ENCODE results near the gene MYH15.

Gene MYH15

DNA sequence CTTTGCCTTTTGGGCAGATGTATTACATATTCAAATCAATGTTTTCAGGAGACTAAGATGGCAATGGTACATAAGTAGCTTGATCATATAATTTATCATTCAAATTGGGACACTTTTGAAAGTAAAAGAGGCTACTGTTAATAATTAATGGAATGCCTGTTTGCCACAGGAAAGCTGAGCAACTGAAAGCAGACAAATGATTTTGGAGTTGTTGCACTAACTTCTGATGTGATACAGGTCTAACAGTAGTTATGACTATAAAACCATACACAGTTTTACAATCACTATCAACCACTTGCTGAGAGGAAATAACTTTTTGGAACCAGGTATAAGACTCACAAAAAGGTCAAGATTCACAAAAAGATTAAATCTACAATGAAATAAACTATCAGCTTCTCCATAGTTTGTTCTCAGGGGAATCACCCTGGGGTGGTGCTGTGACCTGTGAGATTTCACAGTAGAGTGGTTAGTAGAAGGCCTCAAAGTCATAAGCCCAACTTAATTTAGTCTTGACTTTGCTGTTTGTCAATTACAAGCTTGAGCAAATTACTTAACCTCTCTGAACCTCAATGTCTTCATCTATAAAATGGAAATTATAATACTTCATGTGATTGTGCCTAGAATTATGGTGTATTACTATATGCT is 171.4 kb downstream of the MYH15 start:
- no peak for DNase-seq (ENCODE audit: low read depth in 2 of 2)

GRCh38 chr3:108334701-108335100 is 175.7 kb downstream of the MYH15 start:
- no peak for DNase-seq (ENCODE audit: low read depth in 2 of 2)

- DNase-seq (ENCODE audit: low read depth in 2 of 2): no peak
These were observed 176.4 kb downstream of the MYH15 start for GRCh38 chr3:108333961-108334360.

GRCh38 chr3:108331792-108332191 is 178.6 kb downstream of the MYH15 start:
- no peak for DNase-seq (ENCODE audit: low read depth in 2 of 2)

All from stimulated activated CD4-positive, alpha-beta T cell treated with anti-CD3 and anti-CD28 coated beads, Interleukin-1b, Interleukin-23, amount 100 ng/mL, for 1 hour (primary cell).